SK-N-SH treated with all-trans-retinoic acid at 6 μM for 48 hours (cell line): ENCODE data around the gene CFAP97D1.

Experiments used
- ARNTL ChIP-seq: fragments of 450-650 bp; formaldehyde crosslinking; IDR thresholded peaks from 2 replicates; pipeline ENCODE4 v1.5.0; 2020; ENCODE audit warnings: low read depth, mild to moderate bottlenecking, moderate library complexity, borderline replicate concordance
- CREB5 ChIP-seq: fragments of 250-450 bp; sonication (Bioruptor Pico); IDR thresholded peaks from 2 replicates; pipeline ENCODE4 v1.5.1; 2020; ENCODE audit warnings: low read depth, mild to moderate bottlenecking, moderate library complexity

- TF ChIP-seq ARNTL: no peak
- TF ChIP-seq CREB5 (CRISPR knock-in tag): no peak
Measured at GRCh38 chr17:43758497-43759174, 21.6 kb upstream of the CFAP97D1 start, which contains the start of gene SOST.
